H1 (cell line): Measurements from ENCODE around the gene SHISAL1. TPM values are rescaled to one million over a fixed set of nuclear protein-coding genes. Genes with fewer than 3 reads are reported as not detected.

Source experiments
- CTCF ChIA-PET: fragments of 300-600 bp; sonication (Branson Sonifier 250); formaldehyde crosslinking; loops from one replicate; lab custom pipeline; 2021; ENCODE audit not compliant: partially characterized antibody; lab: Charles Lee
- POLR2A ChIA-PET: fragments of 300-600 bp; sonication (Branson Sonifier 250); formaldehyde crosslinking; loops from one replicate; lab custom pipeline; 2021; ENCODE audit warnings: inconsistent platforms; ENCODE audit not compliant: partially characterized antibody; lab: Charles Lee
- DNase-seq, 2 experiments: peaks; one replicate each; pipeline versions ENCODE4 v3.0.0 to v3.0.0-alpha.2; 2010 to 2022; ENCODE audit warnings: low spot score in 2 of 2, low read depth in 1 of 2, mixed read lengths in 1 of 2
- FAIRE-seq: peaks from 2 replicates; lab custom pipeline; 2011; peaks lifted over from hg19 to GRCh38; lab: Jason Lieb, UNC
- H2AFZ ChIP-seq: 2 replicates; pipeline ENCODE4 v1.8.1; 2012; ENCODE audit warnings: low read length, inconsistent platforms
- H2AK5ac ChIP-seq: 2 replicates; pipeline ENCODE4 v1.6.1; 2013; ENCODE audit warnings: low read depth, low read length
- H2BK120ac ChIP-seq: replicated peaks from 2 replicates; pipeline ENCODE3; 2013; ENCODE audit warnings: low read depth, low read length, inconsistent platforms
- H2BK12ac ChIP-seq: 2 replicates; pipeline ENCODE4 v1.6.1; 2013; ENCODE audit warnings: low read depth, low read length
- H2BK15ac ChIP-seq: 2 replicates; pipeline ENCODE4 v1.6.1; 2013; ENCODE audit warnings: low read length
- H2BK20ac ChIP-seq: 2 replicates; pipeline ENCODE4 v1.6.1; 2013; ENCODE audit warnings: low read length
- H2BK5ac ChIP-seq: 2 replicates; pipeline ENCODE4 v1.6.1; 2013; ENCODE audit warnings: low read depth, low read length
- H3K14ac ChIP-seq: 2 replicates; pipeline ENCODE4 v1.6.1; 2013; ENCODE audit warnings: inconsistent platforms; ENCODE audit not compliant: insufficient read length
- H3K18ac ChIP-seq: 2 replicates; pipeline ENCODE4 v1.6.1; 2013; ENCODE audit warnings: low read length; ENCODE audit errors: extremely low read depth
- H3K23ac ChIP-seq: 2 replicates; pipeline ENCODE4 v1.6.1; 2013; ENCODE audit warnings: inconsistent platforms; ENCODE audit not compliant: insufficient read length
- H3K23me2 ChIP-seq: 2 replicates; pipeline ENCODE4 v1.6.1; 2013; ENCODE audit warnings: low read depth, low read length
- H3K27ac ChIP-seq: 2 replicates; pipeline ENCODE4 v1.6.1; 2011; ENCODE audit warnings: low read depth, low read length, inconsistent platforms
- H3K27me3 ChIP-seq, 4 experiments: replicated peaks in 1 of 4; 1 replicate in 1 of 4; 2 replicates in 3 of 4; pipeline versions ENCODE4 v1.6.1 to v1.8.1; 2011 to 2013; ENCODE audit warnings: low read length in 3 of 4, mild to moderate bottlenecking in 3 of 4, inconsistent platforms in 2 of 4, mixed read lengths in 2 of 4, moderate library complexity in 1 of 4; ENCODE audit not compliant: control insufficient read depth in 3 of 4, insufficient read depth in 3 of 4; ENCODE audit errors: extremely low read depth in 1 of 4
- H3K36me3 ChIP-seq, 4 experiments: 2 replicates each; pipeline versions ENCODE4 v1.6.1 to v1.8.1; 2011 to 2013; ENCODE audit warnings: mild to moderate bottlenecking in 4 of 4, low read length in 3 of 4, moderate library complexity in 2 of 4, control low read depth in 1 of 4, inconsistent platforms in 1 of 4; ENCODE audit not compliant: insufficient read depth in 4 of 4, control insufficient read depth in 2 of 4
- H3K4ac ChIP-seq: replicated peaks from 2 replicates; pipeline ENCODE3; 2013; ENCODE audit warnings: low read length, low read depth, mixed read lengths, inconsistent platforms; ENCODE audit not compliant: insufficient read length
- H3K4me1 ChIP-seq, 4 experiments: replicated peaks in 1 of 4; 1 replicate in 1 of 4; 2 replicates in 3 of 4; pipeline versions ENCODE4 v1.6.1 to v1.8.1; 2011 to 2013; ENCODE audit warnings: low read length in 3 of 4, inconsistent platforms in 2 of 4, mixed read lengths in 1 of 4; ENCODE audit not compliant: insufficient read depth in 4 of 4, control insufficient read depth in 3 of 4
- H3K4me2 ChIP-seq, 2 experiments: 2 replicates each; pipeline versions ENCODE4 v1.6.1 to v1.8.1; 2011 to 2013; ENCODE audit warnings: low read depth in 2 of 2, low read length in 2 of 2, control low read depth in 1 of 2, inconsistent platforms in 1 of 2, mild to moderate bottlenecking in 1 of 2; ENCODE audit not compliant: insufficient read depth in 1 of 2
- H3K4me3 ChIP-seq, 4 experiments: fragments of 200-600, 300-600 bp in 1 of 4; sonication (generic), shearing (Covaris generic), sonication (Bioruptor Twin) in 1 of 4; 2 replicates each; pipeline versions ENCODE4 v1.5.1 to v1.8.1; 2011 to 2016; ENCODE audit warnings: low read length in 4 of 4, low read depth in 3 of 4, control low read depth in 2 of 4, inconsistent platforms in 2 of 4, mild to moderate bottlenecking in 2 of 4, mixed read lengths in 1 of 4, moderate library complexity in 1 of 4; ENCODE audit not compliant: insufficient read depth in 2 of 4; ENCODE audit errors: extremely low read depth in 1 of 4
- H3K56ac ChIP-seq: replicated peaks from 2 replicates; pipeline ENCODE3; 2013; ENCODE audit warnings: low read depth, mild to moderate bottlenecking, mixed read lengths, low read length, inconsistent platforms; ENCODE audit not compliant: insufficient read length
- H3K79me1 ChIP-seq: 2 replicates; pipeline ENCODE4 v1.6.1; 2013; ENCODE audit warnings: low read depth, low read length, control low read depth
- H3K79me2 ChIP-seq, 2 experiments: 2 replicates each; pipeline versions ENCODE4 v1.6.1 to v1.8.1; 2012 to 2013; ENCODE audit warnings: low read length in 2 of 2, mild to moderate bottlenecking in 2 of 2, inconsistent platforms in 1 of 2; ENCODE audit not compliant: insufficient read depth in 2 of 2, control insufficient read depth in 1 of 2
- H3K9ac ChIP-seq, 4 experiments: replicated peaks in 1 of 4; 1 replicate in 1 of 4; 2 replicates in 3 of 4; pipeline versions ENCODE4 v1.6.1 to v1.8.1; 2011 to 2013; ENCODE audit warnings: low read depth in 3 of 4, low read length in 3 of 4, control low read depth in 2 of 4, mild to moderate bottlenecking in 2 of 4, moderate library complexity in 2 of 4, inconsistent platforms in 1 of 4; ENCODE audit errors: extremely low read depth in 1 of 4
- H3K9me3 ChIP-seq, 2 experiments: 2 replicates each; pipeline versions ENCODE4 v1.6.1 to v1.8.1; 2012 to 2013; ENCODE audit warnings: mild to moderate bottlenecking in 2 of 2, moderate library complexity in 2 of 2, control low read depth in 1 of 2, inconsistent platforms in 1 of 2, low read depth in 1 of 2, low read length in 1 of 2, mixed read lengths in 1 of 2; ENCODE audit not compliant: insufficient read depth in 2 of 2
- H4K20me1 ChIP-seq, 2 experiments: replicated peaks in 1 of 2; 2 replicates each; pipeline versions ENCODE3 to v1.8.1; 2011 to 2013; ENCODE audit warnings: inconsistent platforms in 2 of 2, low read length in 2 of 2, mild to moderate bottlenecking in 1 of 2; ENCODE audit not compliant: insufficient read depth in 2 of 2, control insufficient read depth in 1 of 2
- H4K5ac ChIP-seq: 2 replicates; pipeline ENCODE4 v1.6.1; 2013; ENCODE audit warnings: low read length, low read depth, mixed read lengths, inconsistent platforms; ENCODE audit not compliant: insufficient read length
- H4K8ac ChIP-seq: 2 replicates; pipeline ENCODE4 v1.8.0; 2013; ENCODE audit warnings: mild to moderate bottlenecking, moderate library complexity, low read length, inconsistent platforms; ENCODE audit not compliant: insufficient read depth; ENCODE audit errors: extremely low read depth
- H4K91ac ChIP-seq: replicated peaks from 2 replicates; pipeline ENCODE3; 2013; ENCODE audit warnings: low read length, mixed read lengths, inconsistent platforms; ENCODE audit not compliant: insufficient read length
- KDM5A ChIP-seq: fragments of 200-600 bp; IDR thresholded peaks from 2 replicates; pipeline ENCODE4 v1.7.1; 2012; ENCODE audit warnings: mild to moderate bottlenecking, low read length, inconsistent platforms, mixed read lengths
- SIX5 ChIP-seq: IDR thresholded peaks from 2 replicates; pipeline ENCODE4 v1.6.1; 2011; ENCODE audit warnings: mild to moderate bottlenecking, low read depth, low read length
- WGBS, 2 experiments: shearing (Covaris generic) in 1 of 2; methylation state at CpG; one replicate each; pipeline versions ENCODE4 v1.1.6 to v1.1.7; 2013 to 2015; ENCODE audit warnings: low lambda C conversion rate in 2 of 2, mixed read lengths in 2 of 2, inconsistent platforms in 1 of 2, low coverage in 1 of 2, missing lambda C conversion rate in 1 of 2; ENCODE audit not compliant: insufficient replicate concordance in 2 of 2, insufficient coverage in 1 of 2, insufficient read length in 1 of 2; ENCODE audit errors: extremely low coverage in 1 of 2, missing lambda C conversion rate in 1 of 2; 5-methylcytosine and 5-hydroxymethylcytosine counted together
- polyA plus RNA-seq, 7 experiments: library from polyadenylated mRNA; depleted of rRNA in 3 of 7; stranded (reverse) in 5 of 7; unstranded in 2 of 7; fragments of >200 nt in 5 of 7; fragments of 200-250 nt in 2 of 7; gene quantifications; 1 replicate in 5 of 7; 2 replicates in 1 of 7; 4 replicates in 1 of 7; pipeline versions ENCODE4 v1.2.1 to v1.2.3, GENCODE V29; 2011 to 2013; ENCODE audit warnings: missing spikeins in 2 of 7, mixed read lengths in 2 of 7
- total RNA-seq: library from RNA; stranded (reverse); fragmentation: NEBNext Ultra II Directional; extraction: Animal tissue kit (Norgen Biotek cat#: 25700); gene quantifications from 2 replicates; pipeline ENCODE4 v1.2.1, GENCODE V29; 2021

Gene SHISAL1
- total and polyA plus RNA-seq, 2 of the 8 experiments (the other 6 are each of a cell fraction or from before 2014, with no cell fraction given), result 3.7 to 5.8 TPM

GRCh38 chr22:44218071-44218470 lies 94.7 kb downstream of the SHISAL1 start:
- Histone ChIP-seq H4K8ac (no peak overlapping the region), H3K79me1 (no peaks in the 10 kb centered on the region), H2AFZ (no peak overlapping the region), H3K4me2 (no peak overlapping the region), H2BK120ac (no peak overlapping the region), H3K23ac (no peak overlapping the region), H4K5ac (no peak overlapping the region), H3K36me3 (no peaks in the 10 kb centered on the region; a peak in 1 of 8 replicates), H3K27me3 (no peaks in the 10 kb centered on the region), H4K20me1 (peaks cover 0 to 5% of the 10 kb centered on the region in 2 experiments), H3K27ac (no peak overlapping the region), H3K79me2 (no peaks in the 10 kb centered on the region), H3K4ac (no peak overlapping the region), H3K23me2 (peaks cover 7% of the 10 kb centered on the region; the same call in 1 of the 2 replicates), H3K18ac (no peak overlapping the region), H4K91ac (peak overlapping the region; percentile 30), H3K14ac (no peak overlapping the region), H2BK5ac (no peak overlapping the region), H3K4me3 (no peak overlapping the region), H2BK20ac (no peak overlapping the region), H2BK15ac (no peak overlapping the region), H2BK12ac (no peak overlapping the region), H3K56ac (no peak overlapping the region), H2AK5ac (no peak overlapping the region), H3K9ac (no peak overlapping the region), H3K4me1 (no peaks in the 10 kb centered on the region), H3K9me3 (peaks cover 3 to 7% of the 10 kb centered on the region in 2 experiments; a peak in 1 of 4 replicates)
- TF ChIP-seq SIX5, result no peak
- TF ChIP-seq KDM5A, result no peak
- CTCF ChIA-PET, result interaction anchor here (1.4 to 2.5 kb wide), 2 partner anchors 26 to 137 kb away, joined by 4 to 6 read pairs; no protein-coding TSS in a partner anchor
- FAIRE-seq (no peak), DNase-seq (peak in 1 of 2 experiments; percentile 30)
- 82% methylated on average over 6 of the region's 6 CpGs; no CpG with 5 or more reads in 1 of the 2 experiments for whole genome bisulfite sequencing, 2 experiments
- POLR2A ChIA-PET, result interaction anchor here (0.6 kb wide), 1 partner anchor 530 kb away, joined by 3 read pairs; no protein-coding TSS in a partner anchor
